ENCODE measurements around the gene TTC3.
A peak's percentile ranks its signal among the peaks of the same experiment; 100 is the strongest.

The TTC3 gene

GRCh38 chr21:37224861-37225839, 152.1 kb downstream of the TTC3 start:
- DNase-seq (ENCODE audit: low read depth in 3 of 3), result peak; percentile 8 to 39 (median 37)

- no peak for DNase-seq (ENCODE audit: low read depth in 3 of 3)
Observed at GRCh38 chr21:37226041-37226920, 153.2 kb downstream of the TTC3 start.

DNA sequence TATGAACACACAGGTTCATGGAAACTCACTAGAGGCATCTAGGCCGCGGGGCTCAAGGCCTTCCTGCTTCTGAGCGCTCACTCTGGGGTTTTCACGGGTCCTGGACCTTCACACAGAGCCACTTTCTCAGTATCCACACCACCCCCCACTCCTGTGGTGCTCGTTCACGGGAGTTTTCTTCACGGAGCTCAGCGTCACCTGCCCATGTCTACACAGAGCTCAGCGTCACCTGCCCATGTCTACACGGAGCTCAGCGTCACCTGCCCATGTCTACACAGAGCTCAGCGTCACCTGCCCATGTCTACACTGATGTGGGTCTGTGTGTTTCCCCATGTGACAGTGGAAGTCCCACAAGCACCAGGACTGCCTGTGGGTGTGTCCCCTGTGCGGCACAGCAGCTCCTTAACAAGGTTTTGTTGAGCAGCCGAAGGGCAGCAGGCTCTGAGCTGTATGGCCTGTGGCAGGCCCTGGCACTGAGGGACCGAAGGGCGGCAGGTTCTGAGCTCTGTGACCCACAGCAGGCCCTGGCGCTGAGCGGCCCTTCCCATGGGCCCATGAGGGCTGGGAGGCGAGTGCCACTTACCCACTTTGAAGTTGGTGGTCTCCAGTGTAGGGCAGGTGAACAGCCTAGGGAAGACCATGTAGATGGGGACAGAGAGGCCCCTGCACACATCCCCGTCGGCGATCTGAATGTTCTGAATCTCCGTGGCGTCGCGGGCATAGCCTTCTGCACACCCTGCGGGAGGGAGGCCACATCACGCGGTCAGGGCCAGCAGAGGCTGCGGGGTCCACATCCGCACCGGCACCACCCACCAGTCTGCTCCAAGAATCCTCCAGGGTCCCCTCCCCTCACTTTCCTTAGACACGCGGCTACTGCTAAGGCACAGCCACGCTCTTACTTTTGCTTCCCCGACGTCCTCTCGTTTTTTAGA, 154.3 kb downstream of the TTC3 start:
- DNase-seq (ENCODE audit: low read depth in 3 of 3), result no peak

- DNase-seq (ENCODE audit: low read depth in 3 of 3), result no peak
Observed at GRCh38 chr21:37228003-37228400, 154.9 kb downstream of the TTC3 start.

DNA sequence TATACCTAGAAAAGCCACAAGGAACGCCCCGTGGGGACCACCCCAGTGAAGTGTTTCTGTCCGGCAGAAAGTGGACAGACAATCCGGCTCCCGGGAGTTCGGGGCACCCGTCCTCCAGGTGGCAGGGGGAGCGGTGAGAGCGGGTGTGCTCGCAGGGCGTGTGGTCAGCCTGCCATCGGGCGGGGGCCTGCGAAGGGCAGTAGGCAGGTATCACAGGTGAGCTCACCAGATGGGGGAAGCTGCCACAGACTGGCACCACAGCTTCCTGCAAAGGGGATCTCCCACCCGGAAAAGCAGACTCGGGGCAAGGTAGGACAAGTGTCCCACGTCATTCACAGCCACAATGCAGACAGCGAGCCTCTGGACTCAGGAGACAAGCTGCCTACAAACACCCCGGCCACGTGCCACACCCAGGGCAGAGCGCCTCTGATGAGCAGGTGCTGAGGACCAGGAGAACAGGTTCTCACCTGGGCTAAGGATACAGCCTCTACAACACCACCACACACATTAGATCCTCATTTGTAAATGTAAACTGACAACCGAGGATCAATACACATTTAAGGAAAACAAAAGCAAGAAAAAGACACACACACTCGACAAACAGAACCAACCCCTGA, 157.7 kb downstream of the TTC3 start:
- no peak for DNase-seq (ENCODE audit: low read depth in 3 of 3)

- DNase-seq (ENCODE audit: low read depth in 3 of 3), result no peak
Observed at GRCh38 chr21:37231249-37231645, 158.2 kb downstream of the TTC3 start.

DNA sequence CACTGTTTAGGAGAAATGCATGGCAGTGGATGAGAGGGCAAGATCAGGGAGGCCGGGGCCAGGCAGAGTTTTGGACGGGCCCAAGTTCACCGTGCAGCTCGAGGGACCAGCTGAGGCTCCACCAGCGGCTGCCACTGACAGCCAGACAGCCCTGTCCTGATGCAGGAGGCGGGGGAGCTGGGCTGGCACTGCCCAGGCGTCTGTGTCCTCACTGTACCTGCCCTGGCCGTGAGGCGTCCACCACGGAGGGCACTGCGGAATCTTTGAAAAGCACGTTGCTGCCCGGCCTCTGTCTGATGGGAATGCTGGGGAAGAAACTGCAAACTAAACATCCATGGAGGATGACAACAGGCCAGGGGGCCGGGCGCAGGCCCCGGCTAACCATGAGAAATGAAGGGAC, 158.6 kb downstream of the TTC3 start:
- DNase-seq (ENCODE audit: low read depth in 3 of 3), result no peak

- DNase-seq (ENCODE audit: low read depth in 3 of 3), result no peak
Observed at GRCh38 chr21:37232274-37233018, 159.4 kb downstream of the TTC3 start.

- no peak for DNase-seq (ENCODE audit: low read depth in 3 of 3)
Observed at GRCh38 chr21:37233551-37234146, 160.6 kb downstream of the TTC3 start.

- no peak for DNase-seq (ENCODE audit: low read depth in 3 of 3)
Observed at GRCh38 chr21:37237346-37237745, 164.3 kb downstream of the TTC3 start.

GRCh38 chr21:37237764-37238163, 164.7 kb downstream of the TTC3 start:
- no peak for DNase-seq (ENCODE audit: low read depth in 3 of 3)

- no peak for DNase-seq (ENCODE audit: low read depth in 3 of 3)
Observed at GRCh38 chr21:37240978-37241377, 167.9 kb downstream of the TTC3 start.

GRCh38 chr21:37241426-37241825, 168.4 kb downstream of the TTC3 start:
- DNase-seq (ENCODE audit: low read depth in 3 of 3), result no peak

- no peak for DNase-seq (ENCODE audit: low read depth in 3 of 3)
Observed at GRCh38 chr21:37243961-37244360, 170.9 kb downstream of the TTC3 start.

GRCh38 chr21:37244501-37245095, 171.5 kb downstream of the TTC3 start:
- no peak for DNase-seq (ENCODE audit: low read depth in 3 of 3)

GRCh38 chr21:37245151-37245550, 172.1 kb downstream of the TTC3 start:
- DNase-seq (ENCODE audit: low read depth in 3 of 3), result no peak

DNA sequence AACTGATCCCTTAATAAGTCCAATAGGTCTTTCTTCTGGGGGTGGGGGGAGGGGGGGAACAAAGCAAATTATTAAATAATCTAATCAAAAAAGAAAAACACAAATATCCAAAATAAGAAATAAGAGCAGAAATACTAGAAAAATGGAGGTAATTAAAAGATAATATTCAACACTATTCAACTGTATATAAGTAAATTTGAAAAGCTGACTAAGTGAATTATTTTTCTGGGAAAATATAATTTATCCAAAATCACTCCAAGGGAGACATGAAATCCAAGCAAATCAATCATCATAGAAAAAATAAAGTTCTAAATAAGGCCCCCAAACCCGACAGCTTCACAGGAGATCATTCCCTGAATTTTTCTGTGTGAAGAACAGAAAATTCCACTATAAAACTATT, 175.2 kb downstream of the TTC3 start:
- no peak for DNase-seq (ENCODE audit: low read depth in 3 of 3)

DNA sequence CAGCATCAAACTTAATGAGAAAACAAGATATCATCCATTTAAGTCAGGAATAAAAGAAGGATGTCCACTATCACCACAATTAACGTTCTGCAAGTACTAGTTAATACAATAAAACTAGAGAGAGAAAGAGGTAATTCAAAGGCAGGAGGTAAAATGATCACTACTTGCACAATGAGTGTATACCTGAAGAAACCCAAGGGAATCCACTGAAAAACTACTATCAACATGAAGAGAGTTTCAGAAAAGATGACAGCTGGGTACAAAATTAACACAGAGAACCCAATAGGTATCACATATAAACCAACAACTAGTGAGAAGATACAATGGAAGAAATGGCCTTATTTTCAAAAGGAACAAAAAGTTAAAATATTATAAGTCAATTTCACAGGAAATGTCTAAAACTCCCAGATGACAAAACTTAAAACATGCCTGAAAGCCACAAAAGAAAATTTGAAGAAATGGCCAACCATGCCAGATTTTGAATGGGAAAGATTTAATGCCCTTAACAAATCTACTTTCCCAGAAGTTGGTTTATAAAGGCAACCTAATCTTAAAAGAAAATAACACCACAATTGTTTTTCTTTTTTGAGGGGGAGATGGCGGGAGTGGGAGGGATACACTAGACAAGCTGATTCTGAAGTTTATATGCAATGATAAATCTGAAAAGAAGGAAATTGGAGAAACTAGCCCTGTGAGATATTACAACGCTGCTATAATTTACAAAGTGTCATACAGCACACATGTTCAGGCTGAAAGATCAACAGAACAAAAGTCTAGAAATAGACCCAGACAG, 176.3 kb downstream of the TTC3 start:
- no peak for DNase-seq (ENCODE audit: low read depth in 3 of 3)

- DNase-seq (ENCODE audit: low read depth in 3 of 3), result no peak
Observed at GRCh38 chr21:37251294-37251634, 178.2 kb downstream of the TTC3 start.
